ENCODE data around the gene SLC22A4.

DNA sequence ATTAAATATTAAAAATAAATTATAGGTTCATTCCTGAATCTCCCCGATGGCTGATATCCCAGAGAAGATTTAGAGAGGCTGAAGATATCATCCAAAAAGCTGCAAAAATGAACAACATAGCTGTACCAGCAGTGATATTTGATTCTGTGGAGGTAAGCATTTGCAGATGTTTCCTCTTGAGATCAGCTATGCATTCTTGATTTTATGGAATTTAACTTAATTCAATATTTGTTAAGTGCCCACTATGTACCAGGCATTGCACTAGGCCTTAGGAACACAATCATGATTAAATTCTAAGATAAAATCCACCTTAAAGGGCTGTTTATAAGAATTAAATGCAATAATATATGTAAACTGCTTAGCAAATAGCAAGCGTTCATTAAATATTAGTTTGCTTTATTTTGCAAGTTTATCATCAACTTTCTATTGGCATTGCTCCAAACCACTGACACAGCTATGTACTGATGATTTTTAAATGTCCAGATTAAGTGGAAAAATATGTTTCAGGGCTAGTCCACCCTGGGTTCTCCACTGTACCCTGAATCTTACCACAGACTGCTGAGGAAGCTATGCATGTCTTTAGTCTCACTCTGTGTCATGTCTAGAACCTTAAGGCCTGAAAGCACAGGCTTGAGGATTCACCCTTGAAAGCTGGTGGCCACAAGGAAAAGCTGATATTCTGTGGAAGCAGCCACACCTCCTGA, 33.2 kb downstream of the SLC22A4 start:
- TF ChIP-seq, protein P1, sequence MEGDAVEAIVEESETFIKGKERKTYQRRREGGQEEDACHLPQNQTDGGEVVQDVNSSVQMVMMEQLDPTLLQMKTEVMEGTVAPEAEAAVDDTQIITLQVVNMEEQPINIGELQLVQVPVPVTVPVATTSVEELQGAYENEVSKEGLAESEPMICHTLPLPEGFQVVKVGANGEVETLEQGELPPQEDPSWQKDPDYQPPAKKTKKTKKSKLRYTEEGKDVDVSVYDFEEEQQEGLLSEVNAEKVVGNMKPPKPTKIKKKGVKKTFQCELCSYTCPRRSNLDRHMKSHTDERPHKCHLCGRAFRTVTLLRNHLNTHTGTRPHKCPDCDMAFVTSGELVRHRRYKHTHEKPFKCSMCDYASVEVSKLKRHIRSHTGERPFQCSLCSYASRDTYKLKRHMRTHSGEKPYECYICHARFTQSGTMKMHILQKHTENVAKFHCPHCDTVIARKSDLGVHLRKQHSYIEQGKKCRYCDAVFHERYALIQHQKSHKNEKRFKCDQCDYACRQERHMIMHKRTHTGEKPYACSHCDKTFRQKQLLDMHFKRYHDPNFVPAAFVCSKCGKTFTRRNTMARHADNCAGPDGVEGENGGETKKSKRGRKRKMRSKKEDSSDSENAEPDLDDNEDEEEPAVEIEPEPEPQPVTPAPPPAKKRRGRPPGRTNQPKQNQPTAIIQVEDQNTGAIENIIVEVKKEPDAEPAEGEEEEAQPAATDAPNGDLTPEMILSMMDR (IDR thresholded peaks at IDR 0.05; ENCODE audit: poor library complexity, severe bottlenecking), result no peak
- TF ChIP-seq TAF1 (IDR thresholded peaks at IDR 0.05; ENCODE audit: low read depth), result no peak
- no peak for TF ChIP-seq EP300 (conservative IDR thresholded peaks at IDR 0.05; ENCODE audit: poor library complexity, severe bottlenecking)
- no peak for TF ChIP-seq RAD21 (conservative IDR thresholded peaks at IDR 0.05)
- TF ChIP-seq POLR2AphosphoS5 (IDR thresholded peaks at IDR 0.05), result no peak
- TF ChIP-seq, protein P2, sequence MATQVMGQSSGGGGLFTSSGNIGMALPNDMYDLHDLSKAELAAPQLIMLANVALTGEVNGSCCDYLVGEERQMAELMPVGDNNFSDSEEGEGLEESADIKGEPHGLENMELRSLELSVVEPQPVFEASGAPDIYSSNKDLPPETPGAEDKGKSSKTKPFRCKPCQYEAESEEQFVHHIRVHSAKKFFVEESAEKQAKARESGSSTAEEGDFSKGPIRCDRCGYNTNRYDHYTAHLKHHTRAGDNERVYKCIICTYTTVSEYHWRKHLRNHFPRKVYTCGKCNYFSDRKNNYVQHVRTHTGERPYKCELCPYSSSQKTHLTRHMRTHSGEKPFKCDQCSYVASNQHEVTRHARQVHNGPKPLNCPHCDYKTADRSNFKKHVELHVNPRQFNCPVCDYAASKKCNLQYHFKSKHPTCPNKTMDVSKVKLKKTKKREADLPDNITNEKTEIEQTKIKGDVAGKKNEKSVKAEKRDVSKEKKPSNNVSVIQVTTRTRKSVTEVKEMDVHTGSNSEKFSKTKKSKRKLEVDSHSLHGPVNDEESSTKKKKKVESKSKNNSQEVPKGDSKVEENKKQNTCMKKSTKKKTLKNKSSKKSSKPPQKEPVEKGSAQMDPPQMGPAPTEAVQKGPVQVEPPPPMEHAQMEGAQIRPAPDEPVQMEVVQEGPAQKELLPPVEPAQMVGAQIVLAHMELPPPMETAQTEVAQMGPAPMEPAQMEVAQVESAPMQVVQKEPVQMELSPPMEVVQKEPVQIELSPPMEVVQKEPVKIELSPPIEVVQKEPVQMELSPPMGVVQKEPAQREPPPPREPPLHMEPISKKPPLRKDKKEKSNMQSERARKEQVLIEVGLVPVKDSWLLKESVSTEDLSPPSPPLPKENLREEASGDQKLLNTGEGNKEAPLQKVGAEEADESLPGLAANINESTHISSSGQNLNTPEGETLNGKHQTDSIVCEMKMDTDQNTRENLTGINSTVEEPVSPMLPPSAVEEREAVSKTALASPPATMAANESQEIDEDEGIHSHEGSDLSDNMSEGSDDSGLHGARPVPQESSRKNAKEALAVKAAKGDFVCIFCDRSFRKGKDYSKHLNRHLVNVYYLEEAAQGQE (IDR thresholded peaks at IDR 0.05; ENCODE audit: borderline replicate concordance), result no peak
- TF ChIP-seq EZH2 (IDR thresholded peaks at IDR 0.05; ENCODE audit: borderline replicate concordance, insufficient read depth, low read length, poor library complexity, severe bottlenecking), result no peak
- no peak for TF ChIP-seq MXI1 (conservative IDR thresholded peaks at IDR 0.05; ENCODE audit: poor library complexity, severe bottlenecking)
- TF ChIP-seq SMC3 (conservative IDR thresholded peaks at IDR 0.05; ENCODE audit: poor library complexity), result no peak
